ENCODE data around the gene CAB39. TPM values are rescaled to one million over a fixed set of nuclear protein-coding genes. Genes with fewer than 3 reads are reported as not detected.
A peak's percentile ranks its signal among the peaks of the same experiment; 100 is the strongest.
"Not testable (repeated sequence)": the region's sequence is repeated elsewhere in the genome, so short reads cannot be mapped to it uniquely, and the experiment has no call there.

CAB39 gene
- total and polyA plus RNA-seq, 2 experiments from 2014 or later = 31.9 to 36.2 TPM

- no peak for TF ChIP-seq CTCF (IDR thresholded peaks at IDR 0.05; ENCODE audit: low read depth, low read length)
- Histone ChIP-seq H3K27ac (peak overlapping the region; percentile 41), H3K27me3 (no peaks in the 10 kb centered on the region), H3K9me3 (ENCODE audit: low read depth) (no peaks in the 10 kb centered on the region), H3K4me3 (no peak overlapping the region), H3K36me3 (peaks cover 4% of the 10 kb centered on the region), H3K4me1 (ENCODE audit: low read depth) (peaks cover 22% of the 10 kb centered on the region)
- DNase-seq (ENCODE audit: low read depth in 1 of 2, low spot score in 1 of 2) = no peak
Measured at GRCh38 chr2:230722207-230722885, 9.7 kb downstream of the CAB39 start.

GRCh38 chr2:230723363-230723762, 10.7 kb downstream of the CAB39 start:
- H3K27me3 ChIP-seq = no peaks in the 10 kb centered on the region
- no peak for DNase-seq (ENCODE audit: low read depth in 1 of 2, low spot score in 1 of 2)
- peaks cover 4% of the 10 kb centered on the region for H3K36me3 ChIP-seq
- no peak overlapping the region for H3K4me3 ChIP-seq
- H3K4me1 ChIP-seq (ENCODE audit: low read depth) = peaks cover 14% of the 10 kb centered on the region
- TF ChIP-seq CTCF (IDR thresholded peaks at IDR 0.05; ENCODE audit: low read depth, low read length) = no peak
- H3K9me3 ChIP-seq (ENCODE audit: low read depth) = no peaks in the 10 kb centered on the region
- peak overlapping the region; percentile 41 for H3K27ac ChIP-seq

GRCh38 chr2:230724957-230725356, 12.3 kb downstream of the CAB39 start:
- H3K4me3 ChIP-seq; H3K27ac ChIP-seq; DNase-seq (ENCODE audit: low read depth in 1 of 2, low spot score in 1 of 2); H3K9me3 ChIP-seq (ENCODE audit: low read depth); H3K27me3 ChIP-seq; H3K36me3 ChIP-seq: not testable (repeated sequence)
- H3K4me1 ChIP-seq (ENCODE audit: low read depth) = peaks cover 14% of the 10 kb centered on the region

DNA sequence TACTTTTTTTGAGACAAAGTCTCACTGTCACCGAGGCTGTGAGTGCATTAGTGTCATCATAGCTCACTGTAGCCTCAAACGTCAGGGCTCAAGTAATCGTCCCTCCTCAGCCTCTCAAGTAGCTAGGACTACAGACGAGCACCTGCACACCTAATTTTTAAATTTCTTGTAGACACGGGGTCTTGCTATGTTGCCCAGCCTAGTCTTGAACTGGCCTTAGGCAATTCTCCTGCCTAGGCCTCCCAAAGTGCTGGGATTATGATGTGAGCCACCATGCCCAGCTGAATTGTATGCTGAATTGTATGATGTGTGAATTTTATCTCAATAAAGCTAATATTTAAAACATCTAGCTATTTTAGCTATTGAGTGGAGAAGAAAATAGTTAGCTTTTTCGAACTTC, 18.9 kb downstream of the CAB39 start:
- no peak overlapping the region for H3K4me3 ChIP-seq
- no peaks in the 10 kb centered on the region for H3K36me3 ChIP-seq
- no peak for TF ChIP-seq CTCF (IDR thresholded peaks at IDR 0.05; ENCODE audit: low read depth, low read length)
- H3K9me3 ChIP-seq (ENCODE audit: low read depth) = no peaks in the 10 kb centered on the region
- no peaks in the 10 kb centered on the region for H3K27me3 ChIP-seq
- DNase-seq (ENCODE audit: low read depth in 1 of 2, low spot score in 1 of 2) = no peak
- H3K4me1 ChIP-seq (ENCODE audit: low read depth) = no peaks in the 10 kb centered on the region
- no peak overlapping the region for H3K27ac ChIP-seq

DNA sequence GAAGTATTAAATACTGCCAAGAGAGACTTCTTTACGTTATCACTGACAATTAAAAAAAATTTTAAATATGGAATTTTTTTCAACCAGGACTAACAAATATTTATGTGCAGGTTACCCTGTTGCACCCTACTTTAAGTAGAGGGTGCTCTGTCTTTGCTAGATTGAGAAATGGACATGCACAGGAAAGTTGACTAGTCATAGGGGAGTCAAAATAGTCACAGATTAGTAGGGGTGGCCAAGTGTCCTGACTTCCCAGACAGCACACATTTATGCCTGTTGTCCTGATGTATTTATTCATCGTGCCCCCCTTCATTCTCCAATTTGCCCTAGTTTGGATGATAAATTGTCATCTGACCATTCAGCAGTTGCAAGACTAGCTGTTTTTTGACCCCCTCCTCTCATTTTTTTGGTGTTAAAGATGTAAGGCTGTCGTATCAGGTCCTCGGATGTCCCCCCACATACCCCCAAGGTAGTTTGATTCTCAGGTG, 20.3 kb downstream of the CAB39 start:
- Histone ChIP-seq H3K9me3 (ENCODE audit: low read depth) (no peaks in the 10 kb centered on the region), H3K27me3 (no peaks in the 10 kb centered on the region), H3K36me3 (no peaks in the 10 kb centered on the region), H3K4me1 (ENCODE audit: low read depth) (peaks cover 2% of the 10 kb centered on the region), H3K4me3 (no peak overlapping the region), H3K27ac (no peak overlapping the region)
- TF ChIP-seq CTCF (IDR thresholded peaks at IDR 0.05; ENCODE audit: low read depth, low read length) = no peak
- DNase-seq (ENCODE audit: low read depth in 1 of 2, low spot score in 1 of 2) = no peak

- Histone ChIP-seq H3K9me3 (ENCODE audit: low read depth) (no peaks in the 10 kb centered on the region), H3K36me3 (no peaks in the 10 kb centered on the region), H3K4me3 (no peak overlapping the region), H3K27me3 (no peaks in the 10 kb centered on the region), H3K4me1 (ENCODE audit: low read depth) (peaks cover 12% of the 10 kb centered on the region), H3K27ac (no peak overlapping the region)
- no peak for TF ChIP-seq CTCF (IDR thresholded peaks at IDR 0.05; ENCODE audit: low read depth, low read length)
- no peak for DNase-seq (ENCODE audit: low read depth in 1 of 2, low spot score in 1 of 2)
Measured at GRCh38 chr2:230734247-230735175, 21.9 kb downstream of the CAB39 start.

All from cardiac muscle cell (in vitro differentiated cells and primary cell).